Activated gamma-delta T cell (primary cell): Measurements from ENCODE around the gene ANKRD63.

ENCODE experiments used
- DNase-seq: peaks from one replicate; lab custom pipeline; 2025; lab: John Stamatoyannopoulos, UW

Gene ANKRD63

GRCh38 chr15:40295877-40296560 is 13.2 kb upstream of the ANKRD63 start:
- DNase-seq: no peak

- DNase-seq: no peak
Measured at GRCh38 chr15:40295297-40295696, 12.4 kb upstream of the ANKRD63 start.

GRCh38 chr15:40293905-40294895 is 11.3 kb upstream of the ANKRD63 start:
- DNase-seq: no peak

- DNase-seq: no peak
Measured at GRCh38 chr15:40293006-40293405, 10.1 kb upstream of the ANKRD63 start.

GRCh38 chr15:40292246-40292645 is 9.4 kb upstream of the ANKRD63 start:
- DNase-seq: no peak

- DNase-seq: no peak
Measured at GRCh38 chr15:40290918-40291574, 8.2 kb upstream of the ANKRD63 start.

- no peak for DNase-seq
Measured at GRCh38 chr15:40290545-40290917, 7.7 kb upstream of the ANKRD63 start.

- no peak for DNase-seq
Measured at GRCh38 chr15:40289140-40289775, 6.4 kb upstream of the ANKRD63 start.

GRCh38 chr15:40287968-40288367 is 5.1 kb upstream of the ANKRD63 start:
- no peak for DNase-seq

GRCh38 chr15:40287505-40287904 is 4.6 kb upstream of the ANKRD63 start:
- DNase-seq: no peak

GRCh38 chr15:40286794-40287193 is 3.9 kb upstream of the ANKRD63 start:
- DNase-seq: no peak

GRCh38 chr15:40286061-40286532 is 3.2 kb upstream of the ANKRD63 start:
- DNase-seq: no peak

GRCh38 chr15:40285554-40286011 is 2.7 kb upstream of the ANKRD63 start:
- DNase-seq: no peak

GRCh38 chr15:40285151-40285550 is 2.3 kb upstream of the ANKRD63 start:
- no peak for DNase-seq

- no peak for DNase-seq
Measured at GRCh38 chr15:40283615-40284300, 894 bp upstream of the ANKRD63 start.

- DNase-seq: peak; percentile 26
Measured at GRCh38 chr15:40282147-40282868, 556 bp downstream of the ANKRD63 start.

GRCh38 chr15:40281801-40282146 is 1.1 kb downstream of the ANKRD63 start:
- DNase-seq: no peak

GRCh38 chr15:40281057-40281800 is 1.6 kb downstream of the ANKRD63 start:
- DNase-seq: no peak

GRCh38 chr15:40280260-40281056 is 2.4 kb downstream of the ANKRD63 start:
- DNase-seq: no peak
